ENCODE data around the gene BTBD16.

BTBD16 gene

DNA sequence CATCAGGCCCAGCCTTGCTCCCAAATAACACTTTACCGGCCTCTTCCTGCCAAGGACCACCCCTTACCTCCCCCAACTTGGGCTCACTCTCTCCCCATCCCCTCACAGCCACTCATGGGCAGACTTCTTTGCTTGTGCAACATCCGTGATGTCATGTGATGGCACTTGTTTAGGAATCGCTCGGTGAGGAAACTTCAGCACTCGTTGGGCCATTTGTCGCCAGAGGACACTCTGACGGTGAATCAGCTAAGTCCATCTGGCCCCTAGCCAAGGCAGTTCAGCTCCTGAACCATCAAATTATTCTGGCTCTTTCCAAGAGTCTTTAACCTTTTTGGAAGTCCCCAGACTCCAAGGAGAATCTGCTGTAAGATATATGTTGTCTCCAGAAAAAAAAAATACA lies 19.2 kb downstream of the BTBD16 start:
- TF ChIP-seq, protein P1, sequence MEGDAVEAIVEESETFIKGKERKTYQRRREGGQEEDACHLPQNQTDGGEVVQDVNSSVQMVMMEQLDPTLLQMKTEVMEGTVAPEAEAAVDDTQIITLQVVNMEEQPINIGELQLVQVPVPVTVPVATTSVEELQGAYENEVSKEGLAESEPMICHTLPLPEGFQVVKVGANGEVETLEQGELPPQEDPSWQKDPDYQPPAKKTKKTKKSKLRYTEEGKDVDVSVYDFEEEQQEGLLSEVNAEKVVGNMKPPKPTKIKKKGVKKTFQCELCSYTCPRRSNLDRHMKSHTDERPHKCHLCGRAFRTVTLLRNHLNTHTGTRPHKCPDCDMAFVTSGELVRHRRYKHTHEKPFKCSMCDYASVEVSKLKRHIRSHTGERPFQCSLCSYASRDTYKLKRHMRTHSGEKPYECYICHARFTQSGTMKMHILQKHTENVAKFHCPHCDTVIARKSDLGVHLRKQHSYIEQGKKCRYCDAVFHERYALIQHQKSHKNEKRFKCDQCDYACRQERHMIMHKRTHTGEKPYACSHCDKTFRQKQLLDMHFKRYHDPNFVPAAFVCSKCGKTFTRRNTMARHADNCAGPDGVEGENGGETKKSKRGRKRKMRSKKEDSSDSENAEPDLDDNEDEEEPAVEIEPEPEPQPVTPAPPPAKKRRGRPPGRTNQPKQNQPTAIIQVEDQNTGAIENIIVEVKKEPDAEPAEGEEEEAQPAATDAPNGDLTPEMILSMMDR (IDR thresholded peaks at IDR 0.05; ENCODE audit: unreplicated experiment in 3 of 3) = no peak
- Mint-ChIP-seq H3K27ac (no peak overlapping the region), H3K27me3 (ENCODE audit: low read depth) (peaks cover 5% of the 10 kb centered on the region), H3K9me3 (no peaks in the 10 kb centered on the region), H3K4me1 (peaks cover 50% of the 10 kb centered on the region), H3K36me3 (ENCODE audit: low read depth) (no peaks in the 10 kb centered on the region), H3K4me3 (no peak overlapping the region)

DNA sequence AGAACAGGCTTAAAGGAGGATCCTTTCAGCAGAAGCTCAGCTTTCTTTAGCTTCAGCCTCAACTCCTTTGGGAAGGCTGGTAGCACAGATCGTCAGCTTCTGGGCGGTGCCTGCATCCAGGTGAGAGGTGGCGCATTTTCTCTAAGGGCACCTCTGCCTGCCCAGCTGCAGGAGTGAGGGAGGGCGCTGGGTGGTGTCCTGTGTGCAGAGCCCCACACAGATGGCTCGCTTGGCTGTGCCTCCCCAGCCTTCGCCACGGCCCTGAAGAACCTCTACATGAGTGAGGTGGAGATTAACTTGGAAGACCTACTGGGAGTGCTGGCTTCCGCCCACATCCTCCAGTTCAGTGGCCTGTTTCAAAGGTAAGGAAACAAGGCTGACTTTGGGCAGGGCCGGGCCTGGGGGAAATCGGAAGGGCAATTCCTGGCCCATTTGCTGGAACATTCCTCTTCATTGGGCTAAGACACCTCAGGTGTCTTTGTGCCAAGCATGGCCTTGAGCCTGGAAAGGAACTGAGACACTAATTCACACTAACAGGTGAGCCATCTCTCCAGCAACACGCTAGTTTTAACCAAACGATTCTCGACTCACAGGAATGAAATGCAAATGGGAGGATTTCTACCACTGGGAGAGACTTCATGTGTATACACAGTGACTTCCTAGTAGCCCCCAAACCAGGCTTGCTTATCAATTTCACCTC lies 19.9 kb downstream of the BTBD16 start:
- Mint-ChIP-seq H3K4me3 (no peak overlapping the region), H3K36me3 (ENCODE audit: low read depth) (no peaks in the 10 kb centered on the region), H3K9me3 (no peaks in the 10 kb centered on the region), H3K27ac (no peak overlapping the region), H3K4me1 (peaks cover 43% of the 10 kb centered on the region), H3K27me3 (ENCODE audit: low read depth) (peaks cover 5% of the 10 kb centered on the region)
- TF ChIP-seq, protein P1 (IDR thresholded peaks at IDR 0.05; ENCODE audit: unreplicated experiment in 3 of 3) = no peak

DNA sequence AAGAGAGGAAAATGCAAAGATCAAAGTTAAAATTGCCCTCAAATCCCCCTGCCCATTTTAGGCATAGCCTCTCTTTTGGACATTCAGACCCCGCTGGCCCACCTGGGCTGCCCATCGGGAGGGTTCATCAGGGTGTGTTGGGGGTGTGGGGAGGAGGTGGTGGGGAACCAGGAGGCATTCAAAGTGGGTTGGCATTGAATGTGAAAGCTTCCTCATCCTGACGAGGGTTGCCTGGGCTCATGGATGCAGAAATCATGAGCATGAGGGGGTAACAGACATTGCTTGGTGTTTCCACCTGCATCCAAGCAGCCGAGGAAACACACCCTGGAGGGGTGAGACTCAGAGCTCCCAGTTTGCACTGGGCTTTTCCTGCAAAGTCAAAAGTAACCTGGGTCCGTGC lies 20.6 kb downstream of the BTBD16 start:
- peaks cover 38% of the 10 kb centered on the region for H3K4me1 Mint-ChIP-seq
- H3K27me3 Mint-ChIP-seq (ENCODE audit: low read depth) = peaks cover 5% of the 10 kb centered on the region
- no peak overlapping the region for H3K27ac Mint-ChIP-seq
- H3K36me3 Mint-ChIP-seq (ENCODE audit: low read depth) = no peaks in the 10 kb centered on the region
- TF ChIP-seq, protein P1 (IDR thresholded peaks at IDR 0.05; ENCODE audit: unreplicated experiment in 3 of 3) = no peak
- H3K9me3 Mint-ChIP-seq = no peaks in the 10 kb centered on the region
- no peak overlapping the region for H3K4me3 Mint-ChIP-seq

DNA sequence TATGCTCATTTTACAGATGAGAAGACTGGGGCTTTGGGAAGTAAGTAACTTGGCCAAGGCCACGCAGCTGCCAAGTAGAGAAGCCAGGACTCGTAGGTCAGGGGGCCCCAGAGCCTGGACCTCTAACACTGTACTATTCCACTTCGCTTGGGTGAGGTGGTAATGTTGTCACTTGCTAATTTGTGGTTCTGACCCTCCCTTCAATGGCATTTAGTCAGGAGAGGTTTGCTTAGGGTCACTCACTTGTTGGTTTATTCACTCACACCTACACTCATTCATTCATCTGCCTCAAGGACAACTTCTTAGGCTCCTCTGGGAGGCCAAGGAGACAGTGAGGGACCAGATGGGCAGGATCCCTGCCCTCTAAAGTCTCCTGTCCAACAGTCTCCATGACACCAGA lies 21.3 kb downstream of the BTBD16 start:
- Mint-ChIP-seq H3K4me1 (peaks cover 32% of the 10 kb centered on the region), H3K9me3 (no peaks in the 10 kb centered on the region), H3K27me3 (ENCODE audit: low read depth) (peaks cover 5% of the 10 kb centered on the region), H3K4me3 (no peak overlapping the region), H3K36me3 (ENCODE audit: low read depth) (no peaks in the 10 kb centered on the region), H3K27ac (no peak overlapping the region)
- TF ChIP-seq, protein P1 (IDR thresholded peaks at IDR 0.05; ENCODE audit: unreplicated experiment in 3 of 3) = no peak

DNA sequence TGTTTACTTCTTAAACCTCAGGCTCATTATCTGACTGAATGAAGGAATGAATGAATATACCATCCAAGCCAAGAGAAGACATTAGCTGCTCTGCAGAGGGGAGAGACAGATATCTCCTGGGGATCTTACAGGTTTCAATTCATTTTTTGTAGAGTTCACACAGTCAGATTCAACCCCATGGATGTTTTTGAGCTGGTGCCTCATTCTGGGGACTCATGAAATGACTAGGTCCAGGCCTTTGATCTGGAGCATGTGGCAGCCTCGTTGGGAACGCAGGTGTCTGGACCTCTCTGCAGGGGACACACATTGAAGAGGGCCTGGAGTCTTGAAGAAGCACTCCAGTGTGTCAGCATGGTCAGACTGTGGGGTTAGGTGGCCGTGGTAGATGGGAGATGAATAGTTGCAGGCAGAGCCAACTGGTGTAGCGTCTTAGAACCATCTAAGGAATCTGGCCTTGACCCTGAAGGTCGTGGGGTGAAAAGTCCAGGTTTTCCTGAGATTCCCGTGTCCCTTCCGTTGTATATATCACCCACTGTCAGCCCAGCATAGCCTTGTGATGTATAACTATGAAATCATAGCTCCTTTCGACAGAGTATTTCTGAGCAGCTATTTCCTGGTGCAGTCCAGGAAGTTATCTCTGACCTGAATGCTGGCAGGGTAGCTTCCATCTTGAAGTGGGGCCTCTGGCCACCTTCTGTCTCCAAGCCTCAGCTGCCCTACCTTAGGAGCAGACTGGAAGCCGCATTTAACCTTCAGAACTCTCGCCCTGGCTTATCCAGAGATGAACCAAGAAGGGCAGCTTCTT lies 22.3 kb downstream of the BTBD16 start:
- no peaks in the 10 kb centered on the region for H3K36me3 Mint-ChIP-seq (ENCODE audit: low read depth)
- peaks cover 22% of the 10 kb centered on the region for H3K4me1 Mint-ChIP-seq
- H3K4me3 Mint-ChIP-seq = no peak overlapping the region
- TF ChIP-seq, protein P1 (IDR thresholded peaks at IDR 0.05; ENCODE audit: unreplicated experiment in 3 of 3) = no peak
- H3K27me3 Mint-ChIP-seq (ENCODE audit: low read depth) = peaks cover 5% of the 10 kb centered on the region
- H3K9me3 Mint-ChIP-seq = no peaks in the 10 kb centered on the region
- no peak overlapping the region for H3K27ac Mint-ChIP-seq

Measured in nephron (organoid).